SH-SY5Y (cell line): Measurements from ENCODE around the gene SLC38A10.

ENCODE experiments used
- GATA2 ChIP-seq: IDR thresholded peaks from 2 replicates; pipeline ENCODE4 v1.6.1; 2011; ENCODE audit warnings: mild to moderate bottlenecking, low read depth, low read length
- GATA3 ChIP-seq: IDR thresholded peaks from 2 replicates; pipeline ENCODE4 v1.6.1; 2011; ENCODE audit warnings: low read depth, mild to moderate bottlenecking, low read length, moderate library complexity

DNA sequence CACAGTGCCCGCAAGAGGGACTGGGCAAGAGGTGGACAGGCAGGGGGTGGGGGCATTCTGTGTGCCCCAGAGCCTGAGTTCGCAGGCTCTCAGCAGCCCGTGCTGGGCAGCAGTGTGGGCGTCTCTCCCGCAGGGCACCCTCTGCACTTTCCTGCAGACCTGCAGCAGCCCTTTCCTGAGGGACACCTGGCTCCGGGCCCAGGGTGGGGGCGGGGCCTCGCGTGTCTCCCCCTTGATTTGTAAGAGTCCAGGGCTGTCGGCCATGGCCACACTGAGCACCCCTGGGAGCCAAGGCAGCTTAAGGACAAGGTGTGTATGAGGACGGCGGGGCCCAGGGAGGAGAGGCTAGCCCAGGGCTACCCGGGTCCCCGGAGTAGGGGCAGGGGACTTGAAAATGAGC, 33.4 kb upstream of the SLC38A10 start:
- TF ChIP-seq GATA3 (no peak), GATA2 (no peak)
